Thoracic aorta (tissue), 2 donors: ENCODE results near the gene EXOG. TPM values are rescaled to one million over a fixed set of nuclear protein-coding genes. Genes with fewer than 3 reads are reported as not detected.

Experiments used
- ATAC-seq: fragments of 150-250 bp; one replicate; pipeline ENCODE4 v1.8.0; 2017; ENCODE audit warnings: low read depth; ENCODE audit not compliant: insufficient number of reproducible peaks, low FRiP score
- DNase-seq: peaks from one replicate; pipeline ENCODE4 v3.0.0-alpha.2; 2020; ENCODE audit warnings: low spot score
- H3K27ac ChIP-seq, 2 donors: fragments of 200-600 bp; sonication (generic); 1 replicate in 1 of 2; 2 replicates in 1 of 2; pipeline ENCODE4 v1.5.1; 2016; ENCODE audit warnings: mild to moderate bottlenecking in 2 of 2, moderate library complexity in 2 of 2
- H3K27me3 ChIP-seq: fragments of 200-600 bp; sonication (generic); replicated peaks from 2 replicates; pipeline ENCODE4 v1.6.0; 2016; ENCODE audit warnings: mild to moderate bottlenecking; ENCODE audit not compliant: insufficient read depth
- H3K36me3 ChIP-seq: fragments of 200-600 bp; sonication (generic); one replicate; pipeline ENCODE4 v1.5.1; 2016
- H3K4me1 ChIP-seq, 2 donors: fragments of 200-600 bp; sonication (generic); 1 replicate in 1 of 2; 2 replicates in 1 of 2; pipeline versions ENCODE4 v1.5.1 to v1.6.0; 2016; ENCODE audit warnings: low read depth in 2 of 2, mild to moderate bottlenecking in 1 of 2; ENCODE audit not compliant: control insufficient read depth in 1 of 2
- H3K4me3 ChIP-seq: fragments of 200-600 bp; sonication (generic); 2 replicates; pipeline ENCODE4 v1.5.1; 2016; ENCODE audit warnings: mild to moderate bottlenecking
- H3K9me3 ChIP-seq: fragments of 200-600 bp; sonication (generic); 2 replicates; pipeline ENCODE4 v1.5.1; 2016
- total RNA-seq, 2 donors: library from RNA; depleted of rRNA; stranded (reverse); fragments of >200 nt; gene quantifications; one replicate each; pipeline versions ENCODE4 v1.1.0 to v1.2.3, GENCODE V29; 2016
- TF ChIP-seq, protein P1 (sequence below): fragments of 200-600 bp; sonication (generic); IDR thresholded peaks from one replicate; pipeline ENCODE4 v1.5.1; 2019; ENCODE audit warnings: antibody characterized with exemption

Gene EXOG
- total RNA-seq, 2 donors from 2014 or later: 14.9 to 16.3 TPM

DNA sequence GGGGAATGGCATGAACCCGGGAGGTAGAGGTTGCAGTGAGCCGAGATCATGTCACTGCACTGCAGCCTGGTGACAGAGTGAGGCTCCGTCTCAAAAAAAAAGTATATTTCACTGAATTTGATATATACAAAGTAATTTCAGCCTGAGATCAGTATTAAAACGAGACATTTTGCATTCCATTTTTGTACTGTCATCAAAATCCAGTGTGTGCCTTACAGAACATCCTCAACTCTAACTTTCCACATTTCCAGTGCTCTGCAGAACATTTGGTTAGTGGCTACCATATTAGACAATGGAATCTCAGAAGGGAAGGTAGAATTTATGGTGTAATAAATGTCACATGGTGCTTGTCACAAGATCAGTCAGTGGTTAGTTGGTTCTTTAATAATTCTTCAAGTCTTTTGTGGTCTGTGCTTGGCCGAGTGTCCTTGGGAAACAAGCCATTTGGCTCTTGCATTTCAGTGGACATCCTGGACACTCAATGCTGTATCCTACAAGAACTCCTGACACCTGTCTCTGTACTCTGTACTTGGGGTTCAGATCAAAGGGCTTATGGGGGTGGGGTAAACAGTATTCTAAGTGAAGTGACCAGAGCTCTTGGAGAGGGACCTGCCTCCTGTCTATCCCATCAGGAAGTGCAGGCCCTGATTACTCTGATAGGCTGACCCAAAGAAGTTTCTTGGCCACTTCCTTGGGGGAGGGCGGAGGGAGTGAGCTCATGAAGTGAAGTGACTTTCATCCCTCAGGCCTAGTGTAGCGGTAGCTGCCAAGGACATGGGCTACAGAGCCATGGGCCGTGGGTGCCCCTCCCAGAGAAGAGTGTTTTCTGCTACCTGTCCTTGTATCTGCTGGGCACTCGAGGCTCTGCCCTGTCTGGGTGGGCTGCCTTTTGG lies 38.8 kb upstream of the EXOG start:
- no peaks in the 10 kb centered on the region for H3K36me3 ChIP-seq
- no peak for ATAC-seq
- H3K27me3 ChIP-seq: no peaks in the 10 kb centered on the region
- TF ChIP-seq, protein P1, sequence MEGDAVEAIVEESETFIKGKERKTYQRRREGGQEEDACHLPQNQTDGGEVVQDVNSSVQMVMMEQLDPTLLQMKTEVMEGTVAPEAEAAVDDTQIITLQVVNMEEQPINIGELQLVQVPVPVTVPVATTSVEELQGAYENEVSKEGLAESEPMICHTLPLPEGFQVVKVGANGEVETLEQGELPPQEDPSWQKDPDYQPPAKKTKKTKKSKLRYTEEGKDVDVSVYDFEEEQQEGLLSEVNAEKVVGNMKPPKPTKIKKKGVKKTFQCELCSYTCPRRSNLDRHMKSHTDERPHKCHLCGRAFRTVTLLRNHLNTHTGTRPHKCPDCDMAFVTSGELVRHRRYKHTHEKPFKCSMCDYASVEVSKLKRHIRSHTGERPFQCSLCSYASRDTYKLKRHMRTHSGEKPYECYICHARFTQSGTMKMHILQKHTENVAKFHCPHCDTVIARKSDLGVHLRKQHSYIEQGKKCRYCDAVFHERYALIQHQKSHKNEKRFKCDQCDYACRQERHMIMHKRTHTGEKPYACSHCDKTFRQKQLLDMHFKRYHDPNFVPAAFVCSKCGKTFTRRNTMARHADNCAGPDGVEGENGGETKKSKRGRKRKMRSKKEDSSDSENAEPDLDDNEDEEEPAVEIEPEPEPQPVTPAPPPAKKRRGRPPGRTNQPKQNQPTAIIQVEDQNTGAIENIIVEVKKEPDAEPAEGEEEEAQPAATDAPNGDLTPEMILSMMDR: no peak
- H3K4me1 ChIP-seq: peaks cover 18 to 46% of the 10 kb centered on the region in 2 donors
- no peak overlapping the region for H3K4me3 ChIP-seq
- H3K27ac ChIP-seq: no peak overlapping the region
- no peak for DNase-seq
- no peaks in the 10 kb centered on the region for H3K9me3 ChIP-seq

GRCh38 chr3:38458796-38459498 lies 37.2 kb upstream of the EXOG start:
- H3K27ac ChIP-seq: peak overlapping the region; percentile 58 to 60
- peaks cover 14 to 40% of the 10 kb centered on the region in 2 donors for H3K4me1 ChIP-seq
- peak overlapping the region; percentile 48 for H3K4me3 ChIP-seq
- no peaks in the 10 kb centered on the region for H3K27me3 ChIP-seq
- ATAC-seq: peak; percentile 44
- TF ChIP-seq, protein P1: no peak
- no peak for DNase-seq
- no peaks in the 10 kb centered on the region for H3K36me3 ChIP-seq
- no peaks in the 10 kb centered on the region for H3K9me3 ChIP-seq

- peak overlapping the region; percentile 48 for H3K4me3 ChIP-seq
- H3K36me3 ChIP-seq: no peaks in the 10 kb centered on the region
- ATAC-seq (no peak), DNase-seq (no peak)
- peak overlapping the region; percentile 58 to 60 for H3K27ac ChIP-seq
- no peaks in the 10 kb centered on the region for H3K27me3 ChIP-seq
- TF ChIP-seq, protein P1: no peak
- H3K9me3 ChIP-seq: no peaks in the 10 kb centered on the region
- peaks cover 14 to 40% of the 10 kb centered on the region in 2 donors for H3K4me1 ChIP-seq
Observed at GRCh38 chr3:38459499-38460048, 36.6 kb upstream of the EXOG start.

DNA sequence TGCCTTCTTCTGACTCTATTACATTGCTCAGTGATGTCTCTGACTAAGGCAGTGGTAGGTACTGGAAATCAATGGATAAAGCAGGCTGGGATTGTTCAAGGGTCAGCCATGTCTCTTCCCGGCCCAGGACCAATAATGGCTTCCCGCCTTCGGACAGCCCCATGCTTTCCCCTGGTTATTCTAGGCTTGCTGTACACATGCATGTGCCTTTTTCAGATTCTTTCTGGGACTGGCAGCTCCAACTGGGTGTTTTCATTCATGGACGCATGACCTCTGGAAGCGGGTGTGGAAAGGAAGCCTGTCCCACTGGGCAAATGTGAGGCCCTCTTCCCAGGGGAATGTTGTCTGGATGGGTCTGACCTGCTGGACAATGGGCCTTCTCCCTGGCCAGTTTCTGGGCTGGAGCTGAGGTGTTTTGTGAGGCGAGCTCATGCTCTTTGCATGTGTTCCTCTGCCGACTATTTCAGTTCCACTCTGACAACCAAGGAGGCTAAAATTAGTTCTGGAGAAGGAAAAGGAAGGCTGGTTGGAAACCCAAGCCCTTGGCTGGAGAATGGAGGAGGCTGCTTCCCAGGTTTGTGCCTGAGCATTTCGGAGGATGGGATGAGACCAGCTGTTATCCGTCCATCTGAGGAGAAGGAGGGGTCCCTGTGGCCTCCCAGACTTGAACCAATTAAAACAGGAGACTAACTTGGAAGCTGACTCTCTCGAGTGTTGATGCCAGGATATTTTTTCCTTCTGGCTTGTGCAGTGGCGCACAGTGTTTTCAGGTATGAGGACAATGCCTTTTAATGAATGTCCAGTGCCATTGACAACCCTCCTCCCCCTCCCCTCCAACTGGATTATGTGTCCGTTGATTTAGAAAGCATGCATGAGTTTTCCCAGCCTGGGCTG lies 35.5 kb upstream of the EXOG start:
- no peaks in the 10 kb centered on the region for H3K27me3 ChIP-seq
- H3K27ac ChIP-seq: peak overlapping the region; percentile 58 to 60
- peaks cover 14 to 40% of the 10 kb centered on the region in 2 donors for H3K4me1 ChIP-seq
- no peaks in the 10 kb centered on the region for H3K9me3 ChIP-seq
- DNase-seq (no peak), ATAC-seq (no peak)
- TF ChIP-seq, protein P1: no peak
- no peak overlapping the region for H3K4me3 ChIP-seq
- H3K36me3 ChIP-seq: no peaks in the 10 kb centered on the region
